Hematopoietic multipotent progenitor cell treated with erythropoietin and hydrocortisone succinate and interleukin-3 and kit ligand, for 8 days (in vitro differentiated cells): Measurements from ENCODE around the gene FBXL20.
"Not testable (repeated sequence)": the region's sequence is repeated elsewhere in the genome, so short reads cannot be mapped to it uniquely, and the experiment has no call there.

Source experiments
- DNase-seq: peaks from one replicate; pipeline ENCODE4 v3.0.0-alpha.2; 2015

Gene FBXL20

GRCh38 chr17:39401412-39402243 is at the start of gene FBXL20:
TSS of gene FBXL20 (minus strand) at chr17:39401626. CDS start at chr17:39401402, 224 bp downstream.
- DNase-seq = peak; percentile 90

GRCh38 chr17:39450847-39451581 is 49.6 kb upstream of the FBXL20 start, which contains the start of gene MED1:
TSS of gene MED1 (minus strand) at chr17:39451263. CDS start at chr17:39451062, 201 bp downstream.
- peak; percentile 99 for DNase-seq

- no peak for DNase-seq
These were observed 48.6 kb upstream of the FBXL20 start for GRCh38 chr17:39450051-39450450.

GRCh38 chr17:39447561-39447960 is 46.1 kb upstream of the FBXL20 start:
- DNase-seq = peak; percentile 48

- DNase-seq = no peak
These were observed 41.9 kb upstream of the FBXL20 start for GRCh38 chr17:39443326-39443725.

- not testable (repeated sequence) for DNase-seq
These were observed 38.4 kb upstream of the FBXL20 start for GRCh38 chr17:39439868-39440267.

- no peak for DNase-seq
These were observed 28.2 kb upstream of the FBXL20 start for GRCh38 chr17:39429600-39429999.

GRCh38 chr17:39416141-39416540 is 14.7 kb upstream of the FBXL20 start:
- DNase-seq = peak; percentile 89

- DNase-seq = no peak
These were observed 8.9 kb upstream of the FBXL20 start for GRCh38 chr17:39410279-39410678.

GRCh38 chr17:39408360-39408759 is 6.9 kb upstream of the FBXL20 start:
- DNase-seq = no peak

- DNase-seq = no peak
These were observed 5.5 kb upstream of the FBXL20 start for GRCh38 chr17:39406951-39407350.

GRCh38 chr17:39405436-39405835 is 4.0 kb upstream of the FBXL20 start:
- DNase-seq = no peak

GRCh38 chr17:39404542-39405378 is 3.3 kb upstream of the FBXL20 start:
- no peak for DNase-seq

- no peak for DNase-seq
These were observed 1.6 kb upstream of the FBXL20 start for GRCh38 chr17:39402890-39403605.

GRCh38 chr17:39402244-39402889 is 941 bp upstream of the FBXL20 start:
- DNase-seq = peak; percentile 97

GRCh38 chr17:39400547-39401411 is 647 bp downstream of the FBXL20 start:
- DNase-seq = no peak

GRCh38 chr17:39399791-39400190 is 1.6 kb downstream of the FBXL20 start:
- DNase-seq = no peak

- DNase-seq = peak; percentile 38
These were observed 7.7 kb downstream of the FBXL20 start for GRCh38 chr17:39393736-39394135.

- DNase-seq = no peak
These were observed 10.0 kb downstream of the FBXL20 start for GRCh38 chr17:39391448-39391847.

- DNase-seq = no peak
These were observed 16.4 kb downstream of the FBXL20 start for GRCh38 chr17:39385040-39385439.

- no peak for DNase-seq
These were observed 21.3 kb downstream of the FBXL20 start for GRCh38 chr17:39380144-39380543.
